ENCODE results near the gene POU4F3.
"Not testable (repeated sequence)": the region's sequence is repeated elsewhere in the genome, so short reads cannot be mapped to it uniquely, and the experiment has no call there.

POU4F3 gene

GRCh38 chr5:146338774-146339714 lies at the start of gene POU4F3:
Gene POU4F3, plus strand, starts transcription at chr5:146338839. Its CDS starts 274 bp downstream, at chr5:146339113.
- no peak for DNase-seq

GRCh38 chr5:146290318-146290717 lies 48.3 kb upstream of the POU4F3 start:
- no peak for DNase-seq

- DNase-seq: no peak
Measured at GRCh38 chr5:146291421-146292074, 47.1 kb upstream of the POU4F3 start.

GRCh38 chr5:146296245-146296644 lies 42.4 kb upstream of the POU4F3 start:
- DNase-seq: no peak

GRCh38 chr5:146298920-146299319 lies 39.7 kb upstream of the POU4F3 start:
- not testable (repeated sequence) for DNase-seq

GRCh38 chr5:146301626-146302025 lies 37.0 kb upstream of the POU4F3 start:
- DNase-seq: no peak

- no peak for DNase-seq
Measured at GRCh38 chr5:146302406-146302805, 36.2 kb upstream of the POU4F3 start.

- DNase-seq: no peak
Measured at GRCh38 chr5:146306838-146307237, 31.8 kb upstream of the POU4F3 start.

- DNase-seq: no peak
Measured at GRCh38 chr5:146307796-146308195, 30.8 kb upstream of the POU4F3 start.

GRCh38 chr5:146310540-146310939 lies 28.1 kb upstream of the POU4F3 start:
- no peak for DNase-seq

- no peak for DNase-seq
Measured at GRCh38 chr5:146311278-146311677, 27.4 kb upstream of the POU4F3 start.

GRCh38 chr5:146313027-146313426 lies 25.6 kb upstream of the POU4F3 start:
- DNase-seq: no peak

GRCh38 chr5:146321571-146321970 lies 17.1 kb upstream of the POU4F3 start:
- DNase-seq: no peak

- no peak for DNase-seq
Measured at GRCh38 chr5:146327257-146327870, 11.3 kb upstream of the POU4F3 start.

GRCh38 chr5:146327989-146328388 lies 10.7 kb upstream of the POU4F3 start:
- DNase-seq: no peak

GRCh38 chr5:146329697-146330096 lies 8.9 kb upstream of the POU4F3 start:
- no peak for DNase-seq

GRCh38 chr5:146331423-146331822 lies 7.2 kb upstream of the POU4F3 start:
- no peak for DNase-seq

- no peak for DNase-seq
Measured at GRCh38 chr5:146334074-146334533, 4.5 kb upstream of the POU4F3 start.

- DNase-seq: no peak
Measured at GRCh38 chr5:146336197-146336596, 2.4 kb upstream of the POU4F3 start.

GRCh38 chr5:146337264-146337904 lies 1.3 kb upstream of the POU4F3 start:
- no peak for DNase-seq

GRCh38 chr5:146337928-146338327 lies 711 bp upstream of the POU4F3 start:
- no peak for DNase-seq

GRCh38 chr5:146339715-146340259 lies 1.1 kb downstream of the POU4F3 start:
- no peak for DNase-seq
